GM18508 (cell line): ENCODE results near the gene WWOX.

Source experiments
- ATAC-seq: cut with Tn5 transposase; IDR thresholded peaks from one replicate; pipeline ENCODE4 v1.9.1; 2021; ENCODE audit warnings: moderate number of reproducible peaks; ENCODE audit not compliant: insufficient read depth, unreplicated experiment

WWOX gene

DNA sequence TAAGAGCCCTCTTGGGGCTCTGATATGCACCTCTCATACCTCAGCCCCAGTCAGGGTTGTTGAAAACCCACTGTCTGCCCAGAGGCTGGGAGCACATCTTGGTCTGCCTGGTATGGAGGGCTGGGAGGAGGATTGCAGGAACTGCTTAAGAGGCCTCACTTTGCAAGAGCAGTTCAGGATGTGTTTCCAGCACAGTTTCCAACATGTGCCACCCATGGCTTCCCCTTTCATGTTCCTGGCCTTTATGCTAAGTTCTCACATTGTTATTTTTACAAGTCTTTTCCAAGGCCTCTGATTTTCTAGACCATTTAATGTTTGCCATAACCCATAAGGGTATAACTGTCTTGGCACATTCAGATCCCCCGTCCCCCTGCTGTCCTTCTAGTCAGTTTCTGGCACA, 155.4 kb downstream of the WWOX start:
- ATAC-seq, result no peak

DNA sequence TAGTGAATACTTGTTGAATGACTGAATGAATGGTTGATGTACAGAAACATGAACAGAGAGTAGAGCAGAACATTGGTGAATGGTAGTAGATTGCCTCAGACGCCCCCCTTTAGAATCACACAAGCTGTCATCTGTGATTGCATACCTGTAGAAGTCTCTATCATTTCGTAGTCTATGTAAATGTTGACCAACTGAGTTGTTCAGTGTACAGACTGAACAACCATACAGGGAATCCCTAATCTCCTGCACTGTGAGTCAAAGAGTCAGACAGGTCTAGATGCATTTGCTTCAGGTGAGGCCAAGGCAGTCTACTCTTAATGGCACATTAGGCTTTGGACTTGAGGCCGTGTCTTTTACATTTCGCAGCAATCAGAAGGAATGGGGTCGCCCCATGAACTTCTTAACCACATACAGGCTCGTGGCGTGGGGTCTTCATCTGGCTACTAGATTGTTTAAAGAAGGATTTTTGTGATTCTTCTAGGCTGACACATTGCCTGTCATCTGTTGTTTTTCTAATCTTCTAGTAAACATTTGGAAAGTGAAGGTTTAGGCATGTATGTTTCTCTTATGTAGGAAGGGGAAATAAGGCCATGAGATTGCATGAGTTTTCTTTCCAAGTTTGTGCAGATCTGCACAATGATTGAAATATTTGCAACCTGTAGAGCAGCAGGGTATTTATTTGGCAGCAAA, 157.4 kb downstream of the WWOX start:
- ATAC-seq, result no peak

GRCh38 chr16:78257376-78257728, 157.9 kb downstream of the WWOX start:
- no peak for ATAC-seq

DNA sequence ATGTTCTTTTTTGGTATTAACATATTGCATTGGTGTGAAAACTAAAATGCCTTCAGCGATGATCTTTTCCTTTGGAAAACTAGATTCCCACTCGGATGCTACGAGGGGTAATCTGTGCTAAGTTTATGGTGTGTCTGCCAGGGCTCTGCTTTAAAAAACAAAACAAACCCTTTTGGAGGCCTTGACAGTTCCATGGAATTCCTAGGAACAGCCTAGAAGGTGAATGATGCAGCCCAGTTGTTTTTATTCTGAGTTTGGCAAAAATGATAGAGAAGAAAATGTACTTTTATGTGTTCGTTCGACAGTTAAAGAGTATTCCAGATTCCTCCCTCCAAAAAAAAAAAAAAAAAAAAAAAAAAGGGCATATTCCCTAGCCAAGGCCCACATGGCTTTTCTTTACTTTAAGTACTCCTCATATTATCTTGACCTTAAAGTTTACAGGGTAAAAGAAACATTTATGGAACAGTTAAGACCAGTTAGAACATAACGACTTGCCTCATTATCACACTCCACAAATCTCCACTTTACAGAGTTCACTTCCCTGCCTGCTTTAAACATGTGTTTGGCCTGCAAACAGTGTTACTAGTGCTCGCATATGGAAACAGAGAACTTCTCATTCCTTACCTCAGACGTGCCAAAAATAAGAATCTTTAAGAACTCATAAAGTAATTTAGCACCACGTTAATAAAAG, 159.1 kb downstream of the WWOX start:
- no peak for ATAC-seq

- no peak for ATAC-seq
Measured at GRCh38 chr16:78259873-78260272, 160.4 kb downstream of the WWOX start.

DNA sequence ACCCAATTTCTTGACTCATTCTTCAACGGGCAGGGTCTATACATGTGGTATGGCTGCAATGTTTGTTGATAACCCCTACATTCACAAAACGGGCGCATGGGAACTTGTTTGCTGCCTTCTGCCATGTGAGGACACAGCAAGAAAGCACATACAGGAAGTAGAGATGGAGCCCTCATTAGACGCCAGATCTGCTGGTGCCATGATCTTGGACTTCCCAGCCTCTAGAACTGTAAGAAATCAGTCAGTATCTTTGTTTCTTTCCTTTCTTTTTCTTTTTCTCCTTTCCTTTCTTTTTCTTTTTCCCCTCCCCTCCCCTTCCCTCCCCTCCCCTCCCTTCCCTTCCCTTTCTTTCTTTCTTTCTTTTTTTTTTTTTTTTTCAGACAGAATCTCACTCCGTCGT, 165.2 kb downstream of the WWOX start:
- ATAC-seq, result no peak

GRCh38 chr16:78269256-78269655, 169.8 kb downstream of the WWOX start:
- no peak for ATAC-seq

DNA sequence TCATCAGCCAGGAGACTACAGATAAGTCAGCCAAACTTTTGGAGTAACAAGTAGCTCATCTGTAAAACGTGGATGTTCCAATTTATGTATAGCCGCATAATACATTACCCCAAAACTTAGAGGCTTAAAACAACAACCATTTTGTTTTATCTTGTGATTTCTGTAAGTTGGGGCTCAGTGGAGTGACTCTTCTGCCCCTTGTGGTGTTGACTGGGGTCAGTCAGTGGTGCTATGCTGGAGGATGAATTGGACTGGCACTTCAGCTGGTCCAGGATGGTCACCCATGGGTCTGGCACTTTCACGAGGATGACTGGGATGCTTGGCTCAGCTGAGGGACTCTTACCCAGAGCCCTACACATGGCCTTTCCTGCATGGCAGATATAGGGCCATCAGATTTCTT, 172.5 kb downstream of the WWOX start:
- no peak for ATAC-seq

- no peak for ATAC-seq
Measured at GRCh38 chr16:78274771-78275170, 175.3 kb downstream of the WWOX start.

GRCh38 chr16:78275420-78275819, 176.0 kb downstream of the WWOX start:
- no peak for ATAC-seq

GRCh38 chr16:78277321-78278055, 178.0 kb downstream of the WWOX start:
- ATAC-seq, result no peak

DNA sequence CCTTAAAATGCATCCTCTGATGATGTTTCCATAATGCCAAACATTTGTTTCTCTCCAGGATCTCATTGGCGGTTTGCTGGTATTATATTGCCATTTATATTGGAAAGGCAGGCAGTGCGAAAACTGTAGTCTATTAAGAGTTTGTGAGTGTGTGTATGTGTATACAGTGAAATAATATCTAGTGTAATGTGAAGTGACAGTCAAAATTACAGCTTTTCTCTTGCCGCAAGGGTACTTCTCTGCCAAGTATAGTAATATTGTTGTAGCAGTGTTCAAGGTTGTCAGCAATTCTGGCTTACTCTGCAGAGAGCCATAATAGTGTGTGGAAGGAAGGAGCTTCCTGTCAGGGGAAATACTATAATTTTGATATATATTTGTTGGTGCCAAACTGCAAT, 178.6 kb downstream of the WWOX start:
- ATAC-seq, result no peak

GRCh38 chr16:78281115-78281514, 181.7 kb downstream of the WWOX start:
- no peak for ATAC-seq

GRCh38 chr16:78283548-78284251, 184.2 kb downstream of the WWOX start:
- no peak for ATAC-seq

DNA sequence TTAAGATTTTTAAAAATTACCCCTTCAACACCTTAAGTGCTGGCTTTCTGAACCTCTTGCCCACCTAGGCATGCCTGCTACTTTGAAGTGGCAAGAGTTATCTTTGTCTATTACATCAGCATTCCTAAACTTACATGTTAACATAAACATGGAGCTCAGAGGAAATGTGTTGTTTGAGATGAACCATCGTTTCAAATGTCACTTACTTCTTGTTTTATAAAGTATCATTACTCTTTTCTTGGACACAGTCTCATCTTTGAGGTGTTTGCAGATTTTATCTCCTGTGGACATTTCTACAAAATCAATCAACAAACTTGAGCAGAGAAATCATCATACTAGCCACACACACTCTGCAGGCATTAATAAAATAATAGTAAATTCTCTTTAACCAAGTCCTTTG, 184.9 kb downstream of the WWOX start:
- no peak for ATAC-seq

DNA sequence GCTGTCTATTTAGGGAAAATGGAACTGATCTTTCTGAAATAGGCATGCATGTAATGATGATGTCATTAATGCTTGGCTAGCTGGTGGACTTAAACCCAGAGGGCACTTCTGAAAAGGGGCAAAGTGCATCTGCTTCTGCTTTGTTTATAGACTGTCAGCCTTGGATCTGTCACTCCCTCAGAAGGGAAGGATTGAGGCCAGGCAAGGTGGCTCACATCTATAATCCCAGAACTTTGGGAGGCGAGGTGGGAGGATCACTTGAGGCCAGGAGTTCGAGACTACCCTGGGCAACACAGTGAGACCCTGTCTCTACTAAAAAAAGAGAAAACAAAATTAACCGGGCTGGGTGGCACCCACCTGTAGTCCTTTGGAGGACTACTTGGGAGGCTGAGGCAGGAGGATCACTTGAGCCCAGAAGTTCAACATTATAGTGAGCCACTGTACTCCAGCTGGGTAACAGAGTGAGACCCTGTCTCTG, 185.5 kb downstream of the WWOX start:
- no peak for ATAC-seq

DNA sequence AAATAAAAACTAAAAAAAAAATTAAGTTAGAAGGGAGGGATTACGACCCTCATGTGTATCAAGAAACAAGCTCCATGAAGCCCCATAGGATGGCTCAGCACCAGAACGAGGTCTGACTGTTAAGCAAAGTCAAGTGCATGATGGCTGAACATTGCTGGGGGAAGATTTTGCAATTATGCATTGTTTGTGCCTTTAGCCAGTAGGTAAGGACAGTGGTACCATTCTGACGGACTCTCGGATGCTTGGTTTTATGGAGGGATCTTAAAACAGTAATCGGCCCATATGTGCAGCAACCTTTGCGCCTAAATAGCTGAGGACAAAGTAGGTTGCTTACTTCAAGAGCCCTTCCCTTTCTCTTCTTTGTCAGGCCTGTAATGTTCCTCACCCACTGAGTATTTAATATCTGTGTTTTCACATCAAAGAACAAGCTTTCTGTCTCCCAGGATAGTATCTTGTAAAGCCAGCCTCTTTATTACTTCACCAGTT, 186.0 kb downstream of the WWOX start:
- no peak for ATAC-seq

GRCh38 chr16:78286065-78286464, 186.6 kb downstream of the WWOX start:
- ATAC-seq, result no peak

DNA sequence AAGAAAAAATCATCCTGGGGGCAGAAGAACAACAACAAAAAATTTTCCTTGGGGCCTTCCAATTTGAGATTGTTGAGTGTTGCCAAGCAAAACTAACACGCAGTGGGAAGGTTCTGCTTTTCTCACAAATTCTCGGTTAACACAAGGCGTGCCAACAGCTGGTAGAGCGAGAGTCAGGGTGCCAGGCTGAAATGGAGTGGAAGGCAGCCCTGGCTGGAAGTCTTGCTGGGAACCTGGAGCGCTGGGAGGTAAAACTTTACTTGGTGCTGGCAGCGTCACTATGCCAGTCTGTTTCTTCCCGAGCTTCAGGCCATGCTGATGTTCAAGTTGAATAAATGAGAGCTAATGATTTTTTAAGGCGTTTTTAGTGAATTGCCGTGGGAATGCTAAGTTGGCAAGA, 189.4 kb downstream of the WWOX start:
- no peak for ATAC-seq

GRCh38 chr16:78289373-78289772, 189.9 kb downstream of the WWOX start:
- no peak for ATAC-seq

DNA sequence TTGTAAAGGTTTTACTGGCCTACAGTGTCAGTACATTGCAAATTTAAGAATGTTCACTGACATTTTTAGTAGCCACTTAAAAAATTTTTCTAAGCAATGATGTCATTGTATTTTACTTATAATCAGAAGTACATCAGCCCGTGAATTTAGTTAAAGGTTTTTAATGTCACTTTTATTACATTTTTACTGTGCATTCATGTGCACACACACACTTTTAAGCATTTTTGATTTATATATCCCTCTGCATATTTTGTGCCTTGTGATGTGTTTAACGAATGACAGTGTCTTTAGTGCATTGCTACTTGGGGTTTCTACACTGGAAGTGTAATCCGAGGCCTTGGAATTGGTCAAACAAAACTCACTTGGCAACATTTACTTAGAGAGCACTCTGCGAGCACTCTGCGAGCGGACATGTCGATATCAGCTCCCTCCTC, 190.4 kb downstream of the WWOX start:
- no peak for ATAC-seq
